Astrocyte (in vitro differentiated cells and primary cell): ENCODE measurements around the gene LY6G5B.

ENCODE experiments used
- EZH2 ChIP-seq: IDR thresholded peaks from 2 replicates; pipeline ENCODE4 v1.6.1; 2012; ENCODE audit warnings: mild to moderate bottlenecking, low read length, inconsistent platforms; ENCODE audit not compliant: insufficient read depth
- TF ChIP-seq, protein P1 (sequence below): IDR thresholded peaks from 2 replicates; pipeline ENCODE4 v1.5.1; 2011; ENCODE audit warnings: low read depth, mild to moderate bottlenecking, inconsistent platforms, low read length, moderate library complexity; ENCODE audit not compliant: insufficient read depth

DNA sequence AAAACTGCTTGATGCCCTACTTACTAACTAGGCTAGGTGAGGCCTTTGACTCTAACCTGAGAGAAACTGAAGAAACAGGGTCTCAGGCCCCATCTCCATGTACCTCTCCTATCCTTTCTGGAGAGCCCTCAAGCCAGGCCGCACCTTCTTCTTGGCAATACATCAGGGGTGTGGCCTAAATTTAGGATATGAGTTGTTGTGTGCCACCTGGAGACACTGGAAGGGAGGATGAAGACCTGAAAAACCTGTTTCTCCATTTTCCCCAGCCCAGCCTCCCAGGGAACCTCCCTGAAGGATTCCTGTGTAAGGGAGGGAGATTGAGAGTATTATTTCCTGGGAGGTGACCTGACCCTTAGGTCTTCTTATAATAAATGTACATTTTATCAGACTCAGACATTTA is 48.5 kb downstream of the LY6G5B start:
- TF ChIP-seq EZH2: no peak
- TF ChIP-seq, protein P1, sequence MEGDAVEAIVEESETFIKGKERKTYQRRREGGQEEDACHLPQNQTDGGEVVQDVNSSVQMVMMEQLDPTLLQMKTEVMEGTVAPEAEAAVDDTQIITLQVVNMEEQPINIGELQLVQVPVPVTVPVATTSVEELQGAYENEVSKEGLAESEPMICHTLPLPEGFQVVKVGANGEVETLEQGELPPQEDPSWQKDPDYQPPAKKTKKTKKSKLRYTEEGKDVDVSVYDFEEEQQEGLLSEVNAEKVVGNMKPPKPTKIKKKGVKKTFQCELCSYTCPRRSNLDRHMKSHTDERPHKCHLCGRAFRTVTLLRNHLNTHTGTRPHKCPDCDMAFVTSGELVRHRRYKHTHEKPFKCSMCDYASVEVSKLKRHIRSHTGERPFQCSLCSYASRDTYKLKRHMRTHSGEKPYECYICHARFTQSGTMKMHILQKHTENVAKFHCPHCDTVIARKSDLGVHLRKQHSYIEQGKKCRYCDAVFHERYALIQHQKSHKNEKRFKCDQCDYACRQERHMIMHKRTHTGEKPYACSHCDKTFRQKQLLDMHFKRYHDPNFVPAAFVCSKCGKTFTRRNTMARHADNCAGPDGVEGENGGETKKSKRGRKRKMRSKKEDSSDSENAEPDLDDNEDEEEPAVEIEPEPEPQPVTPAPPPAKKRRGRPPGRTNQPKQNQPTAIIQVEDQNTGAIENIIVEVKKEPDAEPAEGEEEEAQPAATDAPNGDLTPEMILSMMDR: no peak
